Testis (tissue), 3 donors: Measurements from ENCODE around the gene SRBD1. TPM values are rescaled to one million over a fixed set of nuclear protein-coding genes. Genes with fewer than 3 reads are reported as not detected.

Experiments used
- DNase-seq: peaks from one replicate; pipeline ENCODE4 v3.0.0-alpha.2; 2019
- H3K27ac ChIP-seq, 2 donors: fragments of 200-600 bp; sonication (generic); one replicate each; pipeline ENCODE4 v1.5.1; 2019
- H3K27me3 ChIP-seq: fragments of 200-600 bp; sonication (generic); one replicate; pipeline ENCODE4 v1.5.1; 2019
- H3K36me3 ChIP-seq: fragments of 200-600 bp; sonication (generic); one replicate; pipeline ENCODE4 v1.5.1; 2017; ENCODE audit warnings: low read depth; ENCODE audit errors: missing control alignments
- H3K4me1 ChIP-seq: fragments of 200-600 bp; sonication (generic); one replicate; pipeline ENCODE4 v1.5.1; 2019
- H3K4me3 ChIP-seq, 2 donors: fragments of 200-600 bp; sonication (generic); one replicate each; pipeline ENCODE4 v1.5.1; 2017 to 2019
- H3K9me3 ChIP-seq: fragments of 200-600 bp; sonication (generic); one replicate; pipeline ENCODE4 v1.5.1; 2017
- CTCF ChIP-seq, 3 experiments: fragments of 450-650 bp in 2 of 3; fragments of 200-600 bp in 1 of 3; sonication (generic) in 1 of 3; IDR thresholded peaks; one replicate each; pipeline ENCODE4 v1.5.1; 2016 to 2019; ENCODE audit warnings: antibody characterized with exemption in 3 of 3, mild to moderate bottlenecking in 2 of 3, moderate library complexity in 1 of 3
- POLR2A ChIP-seq: fragments of 450-650 bp; IDR thresholded peaks from one replicate; pipeline ENCODE4 v1.6.1; 2017; ENCODE audit warnings: antibody characterized with exemption, mild to moderate bottlenecking, moderate library complexity
- WGBS, 2 donors: methylation state at CpG; one replicate each; pipeline ENCODE4 v1.1.5; 2018; 5-methylcytosine and 5-hydroxymethylcytosine counted together
- intact Hi-C: fragments of 100-400 bp; cut with DNase I; formaldehyde crosslinking; loops from one replicate; pipeline ENCODE4 v1.15.1; 2023; ENCODE audit warnings: low total_unique reads
- polyA plus RNA-seq: library from polyadenylated mRNA; stranded (reverse); fragments of 350-450 nt; fragmentation: Illumina TruSeq; extraction: RNeasy Lipid Tissue Mini Kit (QIAGEN cat#74804); gene quantifications from one replicate; pipeline ENCODE4 v1.2.3, GENCODE V29; 2014; ENCODE audit warnings: low read depth, low replicate concordance; ENCODE audit not compliant: insufficient read depth
- total RNA-seq, 2 donors: library from RNA; depleted of rRNA; stranded (reverse); fragments of >200 nt; gene quantifications; one replicate each; pipeline ENCODE4 v1.2.3, GENCODE V29; 2016

Gene SRBD1
- total and polyA plus RNA-seq, 3 donors from 2014 or later, result 9.0 to 29.7 (median 27.8) TPM

GRCh38 chr2:45606796-45607195, 4.3 kb downstream of the SRBD1 start:
- no peak for TF ChIP-seq POLR2A
- no peak for TF ChIP-seq CTCF (IDR thresholded peaks at IDR 0.05)
- WGBS, 2 donors, result 82 to 93% methylated on average over 1 of the region's 1 CpG
- no peak overlapping the region for H3K4me3 ChIP-seq
- H3K9me3 ChIP-seq, result no peaks in the 10 kb centered on the region
- intact Hi-C loops, result no loop called here
- peaks cover 9% of the 10 kb centered on the region for H3K4me1 ChIP-seq
- H3K36me3 ChIP-seq, result no peaks in the 10 kb centered on the region
- no peaks in the 10 kb centered on the region for H3K27me3 ChIP-seq
- no peak for DNase-seq
- no peak overlapping the region for H3K27ac ChIP-seq

- H3K36me3 ChIP-seq, result no peaks in the 10 kb centered on the region
- H3K27ac ChIP-seq, result no peak overlapping the region
- intact Hi-C loops, result no loop called here
- H3K9me3 ChIP-seq, result no peaks in the 10 kb centered on the region
- 86 to 87% methylated on average over 2 of the region's 2 CpGs for WGBS, 2 donors
- peaks cover 2% of the 10 kb centered on the region for H3K4me1 ChIP-seq
- H3K4me3 ChIP-seq, result no peak overlapping the region
- no peak for TF ChIP-seq POLR2A
- no peak for TF ChIP-seq CTCF (IDR thresholded peaks at IDR 0.05)
- DNase-seq, result no peak
- no peaks in the 10 kb centered on the region for H3K27me3 ChIP-seq
Observed at GRCh38 chr2:45605116-45605515, 6.0 kb downstream of the SRBD1 start.

GRCh38 chr2:45602624-45603023, 8.4 kb downstream of the SRBD1 start:
- Histone ChIP-seq H3K27me3 (no peaks in the 10 kb centered on the region), H3K27ac (no peak overlapping the region), H3K36me3 (no peaks in the 10 kb centered on the region), H3K9me3 (no peaks in the 10 kb centered on the region), H3K4me3 (no peak overlapping the region), H3K4me1 (no peaks in the 10 kb centered on the region)
- intact Hi-C loops, result no loop called here
- 93 to 98% methylated on average over 2 of the region's 2 CpGs for WGBS, 2 donors
- no peak for TF ChIP-seq CTCF (IDR thresholded peaks at IDR 0.05)
- TF ChIP-seq POLR2A, result no peak
- no peak for DNase-seq

GRCh38 chr2:45598545-45598944, 12.5 kb downstream of the SRBD1 start:
- H3K27me3 ChIP-seq, result no peaks in the 10 kb centered on the region
- DNase-seq, result no peak
- no peaks in the 10 kb centered on the region for H3K36me3 ChIP-seq
- WGBS, 2 donors, result 83 to 95% methylated on average over 4 of the region's 4 CpGs
- no peaks in the 10 kb centered on the region for H3K9me3 ChIP-seq
- H3K27ac ChIP-seq, result no peak overlapping the region
- H3K4me3 ChIP-seq, result no peak overlapping the region
- no peaks in the 10 kb centered on the region for H3K4me1 ChIP-seq
- TF ChIP-seq CTCF (IDR thresholded peaks at IDR 0.05) (no peak), POLR2A (no peak)
- intact Hi-C loops, result no loop called here

GRCh38 chr2:45596761-45597160, 14.3 kb downstream of the SRBD1 start:
- no peaks in the 10 kb centered on the region for H3K27me3 ChIP-seq
- no peaks in the 10 kb centered on the region for H3K36me3 ChIP-seq
- TF ChIP-seq POLR2A (no peak), CTCF (IDR thresholded peaks at IDR 0.05) (no peak)
- intact Hi-C loops, result no loop called here
- DNase-seq, result no peak
- H3K9me3 ChIP-seq, result no peaks in the 10 kb centered on the region
- H3K4me1 ChIP-seq, result no peaks in the 10 kb centered on the region
- H3K27ac ChIP-seq, result no peak overlapping the region
- 90 to 91% methylated on average over 1 of the region's 1 CpG for WGBS, 2 donors
- H3K4me3 ChIP-seq, result no peak overlapping the region
